WI38 (cell line): Measurements from ENCODE around the gene RNF34.

ENCODE experiments used
- H3K4me3 ChIP-seq: 2 replicates; pipeline ENCODE4 v1.5.1; 2011; ENCODE audit warnings: low read depth, mild to moderate bottlenecking, control low read depth, low read length
- TF ChIP-seq, protein P1 (sequence below): IDR thresholded peaks from 2 replicates; pipeline ENCODE4 v1.5.1; 2012; ENCODE audit warnings: low read depth, mild to moderate bottlenecking, control low read depth, low read length

RNF34 gene

GRCh38 chr12:121446750-121447149, 46.8 kb downstream of the RNF34 start:
- TF ChIP-seq, protein P1, sequence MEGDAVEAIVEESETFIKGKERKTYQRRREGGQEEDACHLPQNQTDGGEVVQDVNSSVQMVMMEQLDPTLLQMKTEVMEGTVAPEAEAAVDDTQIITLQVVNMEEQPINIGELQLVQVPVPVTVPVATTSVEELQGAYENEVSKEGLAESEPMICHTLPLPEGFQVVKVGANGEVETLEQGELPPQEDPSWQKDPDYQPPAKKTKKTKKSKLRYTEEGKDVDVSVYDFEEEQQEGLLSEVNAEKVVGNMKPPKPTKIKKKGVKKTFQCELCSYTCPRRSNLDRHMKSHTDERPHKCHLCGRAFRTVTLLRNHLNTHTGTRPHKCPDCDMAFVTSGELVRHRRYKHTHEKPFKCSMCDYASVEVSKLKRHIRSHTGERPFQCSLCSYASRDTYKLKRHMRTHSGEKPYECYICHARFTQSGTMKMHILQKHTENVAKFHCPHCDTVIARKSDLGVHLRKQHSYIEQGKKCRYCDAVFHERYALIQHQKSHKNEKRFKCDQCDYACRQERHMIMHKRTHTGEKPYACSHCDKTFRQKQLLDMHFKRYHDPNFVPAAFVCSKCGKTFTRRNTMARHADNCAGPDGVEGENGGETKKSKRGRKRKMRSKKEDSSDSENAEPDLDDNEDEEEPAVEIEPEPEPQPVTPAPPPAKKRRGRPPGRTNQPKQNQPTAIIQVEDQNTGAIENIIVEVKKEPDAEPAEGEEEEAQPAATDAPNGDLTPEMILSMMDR: no peak
- H3K4me3 ChIP-seq: no peak overlapping the region

DNA sequence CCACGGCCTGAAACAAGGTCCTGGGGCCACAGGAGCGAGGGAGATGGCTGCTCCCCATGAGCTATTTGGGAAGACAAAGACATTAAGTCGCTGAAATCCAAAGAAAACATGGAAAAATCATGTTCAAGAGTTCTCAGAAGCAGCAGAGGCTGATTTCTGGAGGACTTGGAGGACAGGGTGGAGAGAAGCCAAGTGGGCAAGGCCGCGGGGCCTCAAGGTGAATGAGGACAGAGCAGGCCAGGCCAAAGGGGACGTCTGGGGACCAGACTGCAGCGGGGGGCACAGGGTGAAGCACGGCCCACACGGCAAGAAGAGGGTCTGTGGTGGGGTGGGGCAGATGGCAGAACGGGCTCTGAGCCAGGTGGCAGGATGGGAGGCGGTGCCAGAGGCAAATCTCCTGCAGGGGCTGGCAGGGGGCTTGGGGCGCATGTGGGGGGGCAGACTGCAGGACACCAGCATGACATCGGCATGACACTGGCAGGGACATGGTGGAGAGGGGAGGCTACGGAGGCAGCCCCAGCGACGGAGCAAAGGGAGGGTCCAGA, 48.9 kb downstream of the RNF34 start:
- no peak overlapping the region for H3K4me3 ChIP-seq
- TF ChIP-seq, protein P1: no peak

DNA sequence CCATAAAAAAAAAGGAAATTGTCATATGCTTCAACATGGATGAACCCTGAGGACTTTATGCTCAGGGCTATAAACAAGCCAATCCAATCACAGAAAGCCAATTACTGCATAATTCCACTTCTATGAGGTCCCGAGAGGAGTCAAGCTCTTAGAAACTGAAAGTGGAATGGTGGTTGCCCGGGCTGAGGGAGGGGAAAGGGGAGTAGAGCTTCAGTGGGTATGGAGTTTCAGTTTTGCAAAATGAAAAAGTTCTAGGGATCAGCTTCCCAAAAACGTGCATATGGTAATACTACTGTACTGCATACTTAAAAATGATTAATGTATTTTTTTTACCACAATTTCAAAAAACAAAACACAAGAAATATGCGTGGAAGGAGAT, 52.0 kb downstream of the RNF34 start:
- TF ChIP-seq, protein P1: no peak
- no peak overlapping the region for H3K4me3 ChIP-seq

GRCh38 chr12:121452340-121452984, 52.5 kb downstream of the RNF34 start:
- TF ChIP-seq, protein P1: no peak
- no peak overlapping the region for H3K4me3 ChIP-seq

GRCh38 chr12:121452985-121453360, 53.1 kb downstream of the RNF34 start:
- TF ChIP-seq, protein P1: no peak
- H3K4me3 ChIP-seq: no peak overlapping the region

DNA sequence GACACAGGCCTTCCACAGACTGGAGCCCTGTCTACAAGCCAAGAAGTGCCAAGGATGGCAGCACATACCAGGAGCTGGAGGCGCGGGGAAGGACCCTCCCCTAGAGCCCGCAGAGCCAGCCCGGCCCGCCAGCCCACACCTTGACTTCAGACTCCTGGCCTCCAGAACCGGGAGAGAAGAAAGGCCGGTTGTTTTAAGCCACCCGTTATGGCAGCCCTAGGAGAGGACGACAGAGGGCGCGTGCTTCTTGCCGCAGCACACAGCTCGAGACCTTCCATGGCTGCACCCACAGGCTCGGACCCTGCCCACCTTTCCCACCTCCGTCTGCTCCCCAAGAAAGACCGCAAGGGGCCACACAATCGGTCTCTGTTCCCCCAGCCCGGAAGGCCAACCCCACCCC, 53.7 kb downstream of the RNF34 start:
- TF ChIP-seq, protein P1: no peak
- no peak overlapping the region for H3K4me3 ChIP-seq

GRCh38 chr12:121454921-121455320, 55.0 kb downstream of the RNF34 start:
- H3K4me3 ChIP-seq: no peak overlapping the region
- TF ChIP-seq, protein P1: no peak
